ENCODE data around the gene C17orf113. TPM values are rescaled to one million over a fixed set of nuclear protein-coding genes. Genes with fewer than 3 reads are reported as not detected.

The C17orf113 gene
- total RNA-seq, 2 donors from 2014 or later: 1.7 to 2.9 TPM

DNA sequence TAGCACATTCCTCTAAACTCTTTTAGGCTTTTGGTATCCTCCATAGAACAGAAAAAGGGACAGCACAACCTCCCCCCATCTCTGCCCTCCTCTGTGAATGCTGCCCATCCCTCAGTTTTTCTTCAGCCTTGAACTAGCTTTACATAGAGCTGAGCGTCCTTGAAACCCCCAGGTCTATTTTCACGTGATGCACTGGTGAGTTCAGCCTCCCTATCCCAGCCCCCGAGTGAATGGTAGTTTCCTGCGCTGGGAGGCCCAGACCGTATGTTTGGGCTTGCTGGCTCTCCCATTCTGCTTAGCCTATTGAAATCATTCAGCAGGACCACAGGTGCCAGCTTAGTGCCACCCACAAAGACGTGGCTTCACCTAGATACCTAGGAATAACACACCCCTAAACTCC lies 25.4 kb upstream of the C17orf113 start:
- Mint-ChIP-seq H3K9me3 (no peaks in the 10 kb centered on the region), H3K36me3 (ENCODE audit: low read depth) (no peaks in the 10 kb centered on the region), H3K27ac (no peak overlapping the region), H3K4me1 (peaks cover 10% of the 10 kb centered on the region), H3K4me3 (no peak overlapping the region), H3K27me3 (ENCODE audit: insufficient read depth) (peaks cover 28% of the 10 kb centered on the region)
- 91 to 97% methylated on average over 5 to 6 of the region's 6 CpGs for whole genome bisulfite sequencing, 2 experiments (ENCODE audit: insufficient coverage in 1 of 2, insufficient read length in 1 of 2)
- H3K4me3 ChIP-seq (ENCODE audit: low read length): no peak overlapping the region
- no peak overlapping the region for H3K27ac ChIP-seq (ENCODE audit: low read depth, low read length)
- H3K9me3 ChIP-seq (ENCODE audit: control insufficient read depth, low read length): no peaks in the 10 kb centered on the region
- no peaks in the 10 kb centered on the region for H3K36me3 ChIP-seq (ENCODE audit: control insufficient read depth, insufficient read depth, low read length)
- H3K4me1 ChIP-seq (ENCODE audit: control insufficient read depth, insufficient read depth, low read length): no peaks in the 10 kb centered on the region
- no peak for DNase-seq
- TF ChIP-seq, protein P1, sequence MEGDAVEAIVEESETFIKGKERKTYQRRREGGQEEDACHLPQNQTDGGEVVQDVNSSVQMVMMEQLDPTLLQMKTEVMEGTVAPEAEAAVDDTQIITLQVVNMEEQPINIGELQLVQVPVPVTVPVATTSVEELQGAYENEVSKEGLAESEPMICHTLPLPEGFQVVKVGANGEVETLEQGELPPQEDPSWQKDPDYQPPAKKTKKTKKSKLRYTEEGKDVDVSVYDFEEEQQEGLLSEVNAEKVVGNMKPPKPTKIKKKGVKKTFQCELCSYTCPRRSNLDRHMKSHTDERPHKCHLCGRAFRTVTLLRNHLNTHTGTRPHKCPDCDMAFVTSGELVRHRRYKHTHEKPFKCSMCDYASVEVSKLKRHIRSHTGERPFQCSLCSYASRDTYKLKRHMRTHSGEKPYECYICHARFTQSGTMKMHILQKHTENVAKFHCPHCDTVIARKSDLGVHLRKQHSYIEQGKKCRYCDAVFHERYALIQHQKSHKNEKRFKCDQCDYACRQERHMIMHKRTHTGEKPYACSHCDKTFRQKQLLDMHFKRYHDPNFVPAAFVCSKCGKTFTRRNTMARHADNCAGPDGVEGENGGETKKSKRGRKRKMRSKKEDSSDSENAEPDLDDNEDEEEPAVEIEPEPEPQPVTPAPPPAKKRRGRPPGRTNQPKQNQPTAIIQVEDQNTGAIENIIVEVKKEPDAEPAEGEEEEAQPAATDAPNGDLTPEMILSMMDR (conservative IDR thresholded peaks at IDR 0.05): no peak
- no peak overlapping the region for H3K9ac ChIP-seq (ENCODE audit: extremely low read depth, low read length, poor library complexity, severe bottlenecking)
- H3K27me3 ChIP-seq (ENCODE audit: control insufficient read depth, insufficient read depth, low read length, poor library complexity, severe bottlenecking): peaks cover 30% of the 10 kb centered on the region

DNA sequence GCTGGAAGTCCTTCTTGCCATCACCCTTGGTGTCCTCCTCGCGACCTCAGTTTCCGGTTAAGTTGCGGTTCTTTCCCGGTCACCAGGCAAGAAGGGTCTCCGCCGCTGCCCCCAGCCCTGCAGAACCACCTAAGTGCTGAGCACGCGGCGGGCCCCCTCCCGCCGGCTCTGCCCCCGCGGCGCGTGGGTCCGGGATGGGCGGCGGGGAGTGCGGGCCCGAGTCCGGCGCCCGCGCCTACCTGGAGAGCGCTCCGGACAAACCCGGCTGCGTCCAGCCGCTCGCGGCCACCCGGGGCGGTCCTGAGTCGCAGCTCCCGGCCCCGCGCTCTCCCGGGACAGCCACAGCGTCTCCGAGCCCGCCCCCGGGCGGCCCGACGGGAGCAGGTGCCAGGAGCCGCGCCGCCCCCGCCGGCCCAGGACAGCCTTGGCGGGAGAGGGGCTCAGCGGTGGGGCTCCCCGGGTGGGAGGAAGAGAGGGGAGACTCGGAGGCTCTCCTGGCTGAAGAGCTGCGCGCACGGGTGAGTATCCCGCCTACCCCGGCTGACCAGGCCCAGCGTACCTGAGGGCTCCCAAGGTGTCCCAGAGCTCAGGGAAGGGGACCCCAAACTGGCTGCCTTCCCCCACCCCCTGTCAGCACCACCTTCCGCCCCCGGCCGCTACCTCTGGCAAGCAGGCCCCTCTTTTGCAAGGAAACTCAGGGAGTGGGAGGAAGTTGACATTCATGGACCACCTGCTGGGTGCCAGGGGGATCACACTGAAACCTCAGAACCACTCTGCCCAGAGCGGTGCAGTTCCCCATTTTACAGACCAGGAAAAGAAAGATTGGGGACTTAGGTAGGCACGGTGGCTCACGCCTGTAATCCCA lies 22.2 kb upstream of the C17orf113 start:
- Histone ChIP-seq H3K27me3 (ENCODE audit: control insufficient read depth, insufficient read depth, low read length, poor library complexity, severe bottlenecking) (peaks cover 32% of the 10 kb centered on the region), H3K36me3 (ENCODE audit: control insufficient read depth, insufficient read depth, low read length) (no peaks in the 10 kb centered on the region), H3K27ac (ENCODE audit: low read depth, low read length) (no peak overlapping the region), H3K9ac (ENCODE audit: extremely low read depth, low read length, poor library complexity, severe bottlenecking) (no peak overlapping the region), H3K4me3 (ENCODE audit: low read length) (peak overlapping the region; percentile 75), H3K4me1 (ENCODE audit: control insufficient read depth, insufficient read depth, low read length) (no peaks in the 10 kb centered on the region), H3K9me3 (ENCODE audit: control insufficient read depth, low read length) (no peaks in the 10 kb centered on the region)
- Mint-ChIP-seq H3K4me3 (peak overlapping the region; percentile 48), H3K36me3 (ENCODE audit: low read depth) (no peaks in the 10 kb centered on the region), H3K9me3 (no peaks in the 10 kb centered on the region), H3K27me3 (ENCODE audit: insufficient read depth) (peaks cover 32% of the 10 kb centered on the region), H3K4me1 (peaks cover 3% of the 10 kb centered on the region), H3K27ac (no peak overlapping the region)
- peak; percentile 84 for DNase-seq
- TF ChIP-seq, protein P1 (conservative IDR thresholded peaks at IDR 0.05): peak; percentile 34
- 10 to 23% methylated on average over 14 to 67 of the region's 67 CpGs for WGBS, 2 experiments (ENCODE audit: insufficient coverage in 1 of 2, insufficient read length in 1 of 2)

DNA sequence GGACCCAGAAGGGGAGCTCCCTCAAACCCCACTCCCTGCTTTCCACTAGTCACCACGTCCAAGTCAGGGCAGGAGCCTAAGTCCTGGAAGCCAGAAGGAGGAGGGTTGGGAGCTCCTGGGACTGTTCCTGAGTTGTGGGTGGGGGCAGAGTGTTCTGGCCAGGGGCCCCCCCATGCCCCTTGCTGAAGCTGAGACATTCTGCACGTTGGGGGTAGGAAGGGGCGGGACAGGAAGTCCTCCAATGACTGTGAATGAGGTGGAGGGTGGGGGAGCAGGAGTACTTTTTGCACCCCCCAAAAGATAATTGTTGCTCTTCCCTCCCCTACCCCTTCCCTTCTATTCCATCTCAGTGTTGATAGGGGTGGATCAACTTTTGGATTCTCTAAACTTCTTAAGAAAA lies 21.4 kb upstream of the C17orf113 start:
- peak overlapping the region; percentile 75 for H3K4me3 ChIP-seq (ENCODE audit: low read length)
- peaks cover 32% of the 10 kb centered on the region for H3K27me3 ChIP-seq (ENCODE audit: control insufficient read depth, insufficient read depth, low read length, poor library complexity, severe bottlenecking)
- no peaks in the 10 kb centered on the region for H3K36me3 ChIP-seq (ENCODE audit: control insufficient read depth, insufficient read depth, low read length)
- Mint-ChIP-seq H3K9me3 (no peaks in the 10 kb centered on the region), H3K36me3 (ENCODE audit: low read depth) (no peaks in the 10 kb centered on the region), H3K27me3 (ENCODE audit: insufficient read depth) (peaks cover 32% of the 10 kb centered on the region), H3K4me1 (peaks cover 5% of the 10 kb centered on the region), H3K4me3 (peak overlapping the region; percentile 48), H3K27ac (no peak overlapping the region)
- H3K9ac ChIP-seq (ENCODE audit: extremely low read depth, low read length, poor library complexity, severe bottlenecking): no peak overlapping the region
- TF ChIP-seq, protein P1 (conservative IDR thresholded peaks at IDR 0.05): no peak
- no peak overlapping the region for H3K27ac ChIP-seq (ENCODE audit: low read depth, low read length)
- 0 to 20% methylated on average over 1 of the region's 3 CpGs for WGBS, 2 experiments (ENCODE audit: insufficient coverage in 1 of 2, insufficient read length in 1 of 2)
- no peak for DNase-seq
- no peaks in the 10 kb centered on the region for H3K4me1 ChIP-seq (ENCODE audit: control insufficient read depth, insufficient read depth, low read length)
- H3K9me3 ChIP-seq (ENCODE audit: control insufficient read depth, low read length): no peaks in the 10 kb centered on the region

All from endodermal cell (in vitro differentiated cells).